Stimulated activated CD4-positive, alpha-beta T cell treated with anti-CD3 and anti-CD28 coated beads, TNF-alpha, amount 100 ng/mL, for 4 hours (primary cell): Measurements from ENCODE around the gene SEMA6D.

ENCODE experiments used
- DNase-seq, 3 experiments: peaks; one replicate each; pipeline ENCODE4 v3.0.0-alpha.2; 2020; ENCODE audit warnings: low read depth in 3 of 3

SEMA6D gene

DNA sequence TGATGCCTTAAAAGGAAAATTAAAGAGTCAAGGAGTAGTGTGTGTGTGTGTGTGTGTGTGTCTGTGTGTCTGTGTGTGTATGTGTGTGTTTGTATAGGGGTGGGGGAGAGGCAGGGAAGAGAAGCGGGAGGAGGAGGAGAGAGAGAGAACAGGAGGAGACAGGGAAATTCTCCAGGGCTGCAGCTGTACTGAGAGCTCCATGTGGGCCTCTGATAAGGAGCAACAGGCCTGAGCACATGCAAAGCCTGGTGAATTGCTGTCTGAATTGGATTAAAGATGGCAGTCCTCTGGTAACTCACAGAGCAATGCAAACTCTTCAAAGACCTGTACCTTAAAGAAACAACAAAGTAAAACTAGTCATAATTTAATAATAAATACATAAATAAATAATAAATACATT, 70.6 kb downstream of the SEMA6D start:
- DNase-seq: no peak

DNA sequence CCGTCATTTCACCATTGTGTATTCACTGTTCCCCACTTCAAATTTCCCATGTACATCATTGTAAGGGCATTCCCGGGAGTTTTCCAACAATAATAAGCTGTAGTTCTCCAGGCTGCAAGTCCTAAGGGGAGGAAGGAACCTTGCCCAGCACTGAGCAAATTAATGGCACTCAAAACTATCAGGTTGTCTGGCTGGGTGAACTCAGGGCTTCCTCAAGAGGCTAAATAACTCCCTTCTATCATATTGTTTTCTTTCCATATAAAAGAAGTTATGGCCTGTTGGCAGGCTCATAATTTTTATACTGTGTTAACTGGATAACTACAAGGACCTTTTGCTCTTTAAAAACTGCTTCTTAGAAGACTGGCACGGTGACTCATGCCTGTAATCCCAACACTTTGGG, 71.4 kb downstream of the SEMA6D start:
- no peak for DNase-seq

DNA sequence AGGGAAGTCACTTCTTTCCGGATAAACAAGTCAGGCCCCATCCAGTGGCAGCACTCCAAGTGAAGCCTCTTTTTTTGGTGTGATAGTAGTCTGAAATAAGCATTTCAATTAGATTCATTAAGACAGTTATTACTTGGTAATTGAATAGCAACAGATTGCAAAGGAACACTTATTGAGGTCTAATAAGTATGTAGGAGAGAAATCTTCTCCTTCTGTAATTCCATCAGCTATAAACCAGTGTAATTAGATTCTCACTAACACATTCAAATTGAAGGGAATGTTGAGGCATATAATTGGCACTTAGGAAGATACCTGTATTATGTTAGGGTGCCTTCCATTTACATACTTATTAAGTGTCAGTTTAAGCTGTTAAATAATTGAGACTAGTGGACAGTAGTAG, 73.9 kb downstream of the SEMA6D start:
- DNase-seq: no peak

DNA sequence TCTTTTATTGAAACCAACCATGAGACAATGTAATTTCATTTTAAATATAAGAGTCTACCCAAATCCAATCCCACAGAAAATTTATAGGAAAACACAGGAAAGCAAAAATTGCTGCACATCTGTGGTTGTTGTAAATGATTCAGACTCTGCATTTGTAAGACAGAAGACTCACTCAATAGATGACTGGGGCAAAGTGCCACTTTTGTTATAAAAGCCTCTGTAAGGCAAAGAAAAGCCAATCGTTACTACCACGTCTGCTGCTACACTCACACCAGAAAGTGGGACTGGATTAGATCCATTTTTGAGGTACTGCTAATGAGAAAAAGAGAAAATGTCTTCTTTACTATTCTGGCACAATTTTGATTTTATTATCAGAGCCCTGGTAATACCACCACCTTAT, 74.9 kb downstream of the SEMA6D start:
- DNase-seq: no peak

DNA sequence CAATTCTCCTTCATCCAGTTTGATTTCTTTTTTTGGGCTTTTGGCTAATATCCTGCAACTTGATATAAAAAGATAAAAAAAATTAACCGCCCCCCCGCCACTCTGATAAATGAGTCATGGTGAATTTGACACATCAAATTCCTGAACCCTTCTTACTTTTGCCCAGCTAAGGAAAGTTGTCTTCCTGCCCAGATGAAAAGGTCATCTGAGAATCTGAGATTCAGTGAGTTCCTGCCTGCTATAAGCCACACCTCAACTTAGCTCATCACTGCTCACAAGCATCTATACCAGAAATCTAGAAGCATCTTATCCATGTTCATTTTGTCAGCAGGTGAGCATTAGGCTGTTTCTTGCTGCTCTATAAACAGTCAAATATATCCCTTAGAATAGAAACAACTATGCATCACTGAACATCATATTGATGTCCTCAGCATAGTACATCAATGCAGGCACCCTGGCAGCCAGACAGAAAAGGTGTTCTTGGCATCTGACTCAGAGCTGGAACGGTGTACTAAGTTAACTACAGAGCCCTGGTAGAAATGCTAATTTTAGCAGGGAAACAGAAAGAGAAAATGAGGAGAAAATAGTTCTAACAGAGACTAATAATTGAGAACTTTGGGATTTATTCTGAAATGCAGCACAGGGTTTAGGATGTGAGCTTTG, 77.1 kb downstream of the SEMA6D start:
- DNase-seq: no peak

DNA sequence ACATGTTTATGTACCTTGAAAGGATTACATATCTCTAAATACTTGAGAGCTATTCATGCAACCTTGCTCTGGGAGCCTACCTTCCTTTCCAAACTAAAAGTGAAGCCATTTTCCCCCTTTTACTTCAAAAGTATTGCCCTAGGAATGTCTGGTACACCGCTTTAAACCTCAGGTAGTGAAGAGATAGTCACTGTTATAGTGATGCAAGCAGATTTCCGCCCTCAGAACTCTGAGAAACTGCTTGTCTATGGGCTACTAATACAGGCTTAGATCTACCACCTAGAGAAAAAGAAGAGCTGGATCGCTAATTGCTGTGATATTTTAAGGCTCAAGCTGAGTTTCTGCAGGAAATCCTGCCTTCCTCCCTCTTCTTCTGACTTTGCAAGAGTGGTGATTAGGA, 78.6 kb downstream of the SEMA6D start:
- DNase-seq: no peak

DNA sequence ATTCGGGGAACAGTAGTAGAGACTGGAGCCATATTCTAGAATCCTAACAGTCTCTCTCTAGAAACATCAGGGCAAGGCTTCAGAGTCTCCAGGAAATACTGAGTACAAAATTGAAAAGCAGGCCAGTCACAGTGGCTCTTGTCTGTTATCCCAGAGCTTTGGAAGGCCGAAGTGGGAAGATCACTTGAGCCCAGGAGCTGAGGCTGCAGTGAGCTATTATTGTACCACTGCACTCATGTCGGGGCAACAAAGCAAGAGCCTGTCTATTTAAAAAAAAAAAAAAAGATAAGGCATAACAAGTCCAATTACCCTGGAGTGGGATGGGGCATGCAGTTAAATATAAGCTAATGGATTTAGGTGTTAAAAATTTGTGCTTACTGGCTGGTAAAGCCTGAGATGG, 79.0 kb downstream of the SEMA6D start:
- DNase-seq: no peak

DNA sequence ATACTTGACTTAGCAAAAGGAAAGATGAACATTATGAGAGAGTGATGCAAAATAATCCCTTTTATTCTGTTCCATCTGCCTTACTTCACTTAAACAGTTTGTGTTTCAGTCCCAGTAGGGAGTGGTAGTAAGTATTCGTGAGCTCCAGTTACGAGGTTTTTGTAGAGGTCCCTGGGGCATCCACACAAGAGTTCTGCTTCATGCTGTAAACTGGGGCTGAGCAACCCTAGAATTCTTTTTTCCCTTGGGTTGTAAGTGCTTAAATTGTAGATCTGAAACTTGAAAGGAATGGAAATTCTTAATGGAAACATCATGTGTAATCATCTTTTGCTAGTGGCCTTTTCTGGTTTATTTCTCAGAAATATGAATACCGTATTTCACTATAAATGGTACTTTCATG, 79.5 kb downstream of the SEMA6D start:
- no peak for DNase-seq

DNA sequence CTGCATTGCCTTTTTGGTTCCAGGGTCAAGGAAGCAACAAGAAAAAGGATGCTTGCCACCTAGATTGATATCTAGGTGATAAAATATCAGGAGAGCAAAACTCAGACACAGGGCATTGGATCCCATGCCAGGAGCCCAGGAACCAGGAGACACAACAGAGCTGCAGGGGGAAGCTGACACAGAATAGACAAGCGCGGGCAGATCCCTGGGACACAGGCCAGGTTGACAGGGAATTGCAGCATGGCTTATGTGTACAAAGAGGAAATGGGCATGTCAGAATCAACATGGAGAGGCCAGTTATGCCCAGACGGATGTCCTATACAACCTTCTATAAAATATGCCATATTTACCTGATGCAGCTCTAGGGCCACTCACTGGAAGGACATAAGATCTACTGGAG, 84.2 kb downstream of the SEMA6D start:
- DNase-seq: no peak

DNA sequence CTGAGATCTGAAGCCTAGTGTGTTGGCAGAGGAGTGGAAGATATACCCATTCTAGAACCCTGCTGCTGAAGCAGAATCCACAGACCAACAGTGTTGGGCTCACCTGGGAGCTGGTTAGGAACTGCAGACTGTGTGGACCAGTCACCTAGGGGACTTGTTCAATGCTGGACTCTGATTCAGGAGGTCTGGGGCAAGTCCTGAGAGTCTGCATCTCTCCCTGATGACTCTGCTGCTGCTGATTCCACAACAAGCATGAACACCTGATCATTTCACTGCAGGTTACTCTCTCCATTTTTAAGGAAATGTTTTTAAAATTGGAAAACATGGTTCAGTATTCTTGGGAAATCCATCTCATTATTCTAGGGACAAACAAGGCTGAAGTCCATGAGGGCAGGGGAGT, 84.9 kb downstream of the SEMA6D start:
- DNase-seq: no peak

DNA sequence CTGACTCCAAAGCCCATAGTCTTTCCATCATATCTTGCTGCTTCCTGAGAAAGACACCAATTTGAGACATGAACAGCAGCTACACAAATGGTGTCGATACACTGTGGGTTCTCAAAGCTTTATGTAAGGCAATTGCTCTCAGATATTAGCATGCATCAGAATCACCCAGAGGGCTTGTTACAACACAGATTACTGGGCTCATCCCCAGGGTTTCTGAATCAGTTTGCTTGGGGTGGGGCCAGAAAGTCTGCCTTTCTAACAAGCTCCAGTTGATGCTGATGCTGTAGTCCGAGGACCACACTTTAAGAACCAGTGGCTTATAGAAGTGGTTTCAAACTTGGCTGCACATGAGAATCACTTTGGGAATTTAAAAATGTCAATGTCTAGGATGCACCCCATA, 86.5 kb downstream of the SEMA6D start:
- no peak for DNase-seq

DNA sequence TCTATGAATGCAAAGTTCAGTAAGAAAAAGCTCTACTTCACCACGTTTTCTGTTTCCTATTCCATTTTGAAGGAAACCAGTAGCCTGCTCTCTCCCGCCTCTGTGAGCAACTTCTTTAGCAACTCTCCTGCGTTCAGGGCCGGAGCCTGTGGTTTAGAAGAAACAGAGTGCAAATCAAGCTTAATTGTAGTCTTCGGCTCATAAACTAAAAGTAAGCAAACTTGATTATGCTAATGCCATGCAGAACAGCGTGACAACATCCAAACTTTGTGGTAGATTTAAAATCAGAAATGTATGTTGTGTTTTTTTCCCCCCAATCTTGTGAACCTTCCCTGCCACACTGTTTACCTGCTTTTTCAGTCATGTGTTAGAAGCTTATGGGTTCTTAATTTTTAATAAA, 87.4 kb downstream of the SEMA6D start:
- DNase-seq: no peak

DNA sequence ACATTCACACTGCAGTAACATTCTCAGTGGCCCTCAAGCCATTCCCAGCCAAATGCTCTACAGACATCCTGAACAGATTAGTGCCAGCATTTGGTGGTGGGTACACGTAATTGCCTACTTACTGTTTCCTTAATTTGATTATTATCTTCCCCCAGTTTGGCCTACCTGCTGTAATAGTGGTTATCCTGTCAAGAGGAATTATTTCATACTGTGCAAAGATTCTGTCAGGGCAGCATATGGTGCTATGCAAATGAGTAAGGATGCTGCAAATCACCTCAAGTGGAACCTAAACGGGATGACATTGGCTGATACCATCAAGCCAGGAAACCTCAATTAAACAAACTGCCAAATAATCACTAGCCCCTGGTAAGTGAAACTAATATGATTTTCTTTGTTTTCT, 88.7 kb downstream of the SEMA6D start:
- no peak for DNase-seq

DNA sequence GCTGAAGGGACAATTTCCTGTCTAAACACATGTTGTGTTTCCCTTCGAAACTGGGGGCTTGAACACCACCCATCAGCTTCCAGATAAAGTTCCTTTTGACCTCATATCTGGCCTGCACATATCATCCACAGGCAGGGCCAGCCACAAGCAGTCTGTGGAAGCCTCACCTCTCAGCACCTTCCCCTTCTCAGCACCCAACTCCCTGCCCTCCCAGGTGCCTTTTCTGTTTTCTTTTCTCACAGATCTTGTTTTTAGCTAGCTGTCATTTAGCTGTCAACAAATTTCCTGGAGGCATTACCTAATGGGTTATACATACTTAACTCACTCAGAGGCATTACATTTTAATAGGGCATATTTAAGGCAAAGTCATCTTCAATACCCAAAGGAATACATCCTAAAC, 93.9 kb downstream of the SEMA6D start:
- no peak for DNase-seq

DNA sequence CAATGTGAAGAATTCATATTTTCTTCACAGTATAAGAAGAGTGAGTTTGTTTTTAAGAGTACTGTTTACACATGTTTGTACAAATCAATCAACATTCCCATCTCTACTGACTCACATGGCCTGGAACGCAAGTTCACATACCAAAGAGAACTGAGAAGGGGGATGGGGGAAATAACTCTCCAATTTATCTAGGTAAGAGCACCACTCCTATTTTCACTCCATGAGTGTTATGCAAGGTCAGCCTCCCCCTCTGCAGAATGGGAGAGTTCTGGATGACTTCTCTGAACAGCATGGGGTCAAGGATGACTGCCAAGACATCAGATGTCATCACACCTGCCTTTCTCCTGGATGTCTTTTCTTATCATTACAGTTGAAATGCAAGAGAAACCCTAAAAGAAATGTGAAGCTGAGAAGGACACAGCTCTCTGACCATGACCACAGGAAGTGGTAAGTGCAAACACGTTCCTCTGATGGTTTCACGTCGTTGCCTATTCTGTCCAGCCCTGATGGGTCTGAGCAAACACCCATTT, 95.2 kb downstream of the SEMA6D start:
- DNase-seq: no peak

DNA sequence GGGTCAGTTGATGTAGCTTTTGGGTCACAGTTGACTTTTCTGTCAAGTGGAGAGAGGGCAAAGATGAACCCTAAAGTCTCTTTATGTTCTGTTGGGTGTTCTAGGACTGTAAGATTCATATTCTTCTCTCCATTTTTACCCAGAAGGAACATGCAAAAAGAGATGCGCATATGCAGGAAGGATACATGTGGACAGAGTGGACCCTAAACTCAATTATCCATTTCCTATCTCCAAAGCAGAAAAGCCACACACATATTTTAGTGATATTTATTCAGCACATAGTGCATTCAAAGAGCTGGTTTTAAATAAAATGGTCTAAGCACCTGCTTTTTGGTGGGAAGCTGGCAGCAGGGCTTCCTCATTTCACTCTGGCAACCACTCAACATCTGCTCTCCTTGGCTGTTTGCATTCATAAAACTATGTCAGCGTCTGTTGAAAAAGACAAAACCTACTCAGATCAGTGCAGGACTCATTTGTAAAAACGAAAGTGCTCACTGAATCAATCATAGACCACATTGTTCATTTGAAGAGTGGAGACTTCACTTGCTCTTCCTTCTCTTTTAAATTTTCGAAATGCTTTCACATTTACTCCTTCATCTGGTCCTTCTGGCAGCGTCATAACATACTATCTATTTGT, 96.6 kb downstream of the SEMA6D start:
- no peak for DNase-seq

DNA sequence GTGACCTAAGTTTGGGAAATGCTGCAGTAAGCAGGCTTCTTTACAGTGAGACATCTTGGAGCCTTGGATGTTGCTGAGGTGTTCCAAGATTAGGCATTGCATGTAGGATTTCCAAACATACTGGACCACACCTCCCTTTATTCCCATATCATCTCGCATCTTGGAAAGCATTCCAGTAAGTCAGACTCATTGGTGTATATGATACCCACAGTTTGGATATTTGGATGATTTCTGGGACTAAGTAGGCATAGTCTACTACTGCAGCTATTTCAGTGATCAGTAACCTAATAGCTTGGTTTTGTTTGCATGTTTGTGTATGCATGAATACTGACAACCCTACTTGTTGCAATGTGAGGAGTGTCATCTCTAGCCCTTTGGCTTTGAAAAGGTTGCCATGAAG, 97.3 kb downstream of the SEMA6D start:
- DNase-seq: no peak

DNA sequence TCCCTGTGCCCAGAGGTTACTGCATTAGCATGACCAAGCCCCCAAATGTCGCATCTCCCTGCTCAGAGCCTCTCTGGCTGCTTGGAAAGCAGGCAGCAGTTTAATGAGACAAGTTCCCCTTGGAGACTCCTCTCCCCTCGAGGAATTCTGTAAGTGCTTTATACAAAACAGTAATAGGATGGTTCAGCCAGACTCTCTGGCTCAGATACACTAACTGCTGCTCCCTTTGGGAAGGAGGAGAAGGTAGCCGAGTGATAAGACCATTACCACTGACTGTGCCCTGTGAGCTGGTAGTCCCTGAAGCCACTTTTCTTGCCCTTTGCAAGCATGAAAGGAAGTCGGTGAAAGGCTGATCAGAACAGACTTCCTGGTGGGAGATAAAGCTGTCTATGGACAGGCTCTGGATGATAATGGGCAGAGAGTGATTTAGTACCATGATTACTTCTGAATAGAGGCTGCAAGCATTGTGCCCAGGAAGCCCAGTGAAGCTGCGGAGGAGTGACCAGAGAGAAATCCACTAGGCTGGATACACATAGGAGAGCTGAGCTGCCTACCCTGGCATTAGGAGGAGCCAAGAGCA, 100.8 kb downstream of the SEMA6D start:
- no peak for DNase-seq

DNA sequence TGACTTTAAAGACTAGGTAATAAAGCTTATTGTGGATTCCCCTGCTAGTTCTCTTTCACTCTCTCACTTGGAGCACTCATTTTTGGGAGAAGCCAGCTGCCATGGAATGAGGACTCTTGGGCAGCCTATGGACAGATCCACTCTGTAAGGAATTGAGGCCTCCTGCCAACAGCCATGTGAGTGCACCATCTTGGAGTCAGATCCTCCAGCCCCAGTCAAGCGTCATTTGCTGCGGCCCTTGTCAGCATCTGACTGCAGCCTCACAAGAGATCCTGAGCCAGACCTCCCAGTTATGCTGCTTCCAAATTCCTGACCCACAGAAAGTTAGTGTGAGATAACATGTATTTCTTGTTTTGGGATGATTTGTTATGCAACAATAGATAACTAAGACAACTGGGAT, 101.9 kb downstream of the SEMA6D start:
- DNase-seq: no peak

DNA sequence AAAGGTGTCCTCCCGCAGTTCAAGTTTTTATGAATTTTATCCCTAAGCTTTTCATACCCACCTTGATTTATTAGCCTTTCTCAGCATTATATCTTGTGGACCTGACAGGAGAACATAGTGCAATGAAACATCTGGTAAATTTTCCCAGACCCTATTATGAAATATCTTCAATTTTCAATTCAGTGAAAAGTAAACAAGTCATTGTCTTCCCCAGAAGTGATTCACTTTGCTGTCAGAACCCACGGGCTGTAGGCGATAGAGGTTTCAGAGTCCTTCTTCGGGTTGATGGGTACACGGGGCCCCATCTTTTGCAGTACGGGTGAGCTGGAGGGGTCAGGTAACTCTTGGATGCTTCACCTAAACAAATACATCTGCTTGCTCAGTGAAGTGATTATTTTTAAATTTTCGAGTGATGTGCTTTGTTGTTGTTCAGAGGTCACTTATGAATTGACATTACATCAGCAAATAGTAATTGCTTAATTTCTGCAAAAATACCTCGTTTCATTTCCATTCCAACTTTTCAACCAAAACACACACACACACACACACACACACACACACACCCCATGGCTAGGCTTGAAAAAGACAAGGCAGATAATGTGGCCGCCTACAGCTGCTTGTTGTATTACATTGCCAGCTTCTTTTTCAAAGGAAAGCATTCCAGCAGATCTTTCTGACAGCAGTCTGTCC, 102.9 kb downstream of the SEMA6D start:
- DNase-seq: no peak

DNA sequence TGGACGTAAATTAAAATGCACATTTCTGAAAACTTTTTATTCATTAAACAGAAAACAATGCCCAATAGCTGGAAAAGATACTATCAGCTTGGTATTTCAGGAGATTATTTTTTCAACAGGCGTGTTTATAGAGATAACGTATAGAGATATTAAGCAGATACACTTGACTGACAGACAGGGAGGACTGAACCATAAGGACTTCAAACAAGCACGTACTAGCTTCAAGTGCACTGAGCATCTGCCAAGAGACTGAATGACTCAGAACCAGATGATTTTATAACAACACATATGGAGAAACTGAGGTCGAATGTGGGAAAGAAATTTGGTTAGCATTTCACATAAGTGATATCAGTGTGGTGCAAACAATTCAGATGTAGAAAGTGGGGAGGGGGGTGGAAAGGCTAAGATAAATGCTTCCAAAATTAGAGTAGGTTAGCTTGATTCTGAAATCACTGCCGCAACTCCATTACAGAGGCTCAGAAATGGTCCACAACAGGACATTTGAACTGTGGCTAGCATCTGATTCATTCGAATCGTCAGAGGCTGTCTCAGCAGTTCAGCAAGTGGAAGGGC, 103.5 kb downstream of the SEMA6D start:
- no peak for DNase-seq

DNA sequence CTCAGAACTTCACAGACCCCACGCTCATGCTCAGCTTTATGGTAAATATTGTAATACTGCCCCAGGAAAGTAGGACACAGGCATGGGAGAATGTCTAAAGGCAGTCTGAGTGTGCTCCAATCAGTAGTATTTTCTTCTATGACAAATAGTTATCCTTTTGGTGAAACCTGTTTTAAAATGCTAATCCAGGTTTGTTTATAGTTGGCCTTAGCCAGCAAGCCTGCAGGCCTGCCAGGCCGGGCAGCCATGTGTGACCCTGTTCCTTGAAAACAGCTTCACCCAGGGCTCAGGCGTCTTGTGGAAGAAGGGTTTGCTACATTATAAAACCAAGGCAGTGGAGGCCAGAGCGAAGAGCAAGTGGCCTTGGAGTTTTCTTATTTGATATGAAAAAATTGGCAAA, 104.7 kb downstream of the SEMA6D start:
- no peak for DNase-seq
